Calu3 (cell line): ENCODE results near the gene KCNG2. TPM values are rescaled to one million over a fixed set of nuclear protein-coding genes. Genes with fewer than 3 reads are reported as not detected.

Source experiments
- BruUV-seq: library from RNA; stranded (reverse); fragments of 400-500 nt; replicated peaks from 2 replicates; lab custom pipeline; 2021; lab: Mats Ljungman, UMichigan
- CTCF ChIA-PET: fragments of 300-600 bp; sonication (Branson Sonifier 250); formaldehyde crosslinking; loops from one replicate; lab custom pipeline; 2022; ENCODE audit warnings: antibody characterized with exemption; lab: Charles Lee
- DNase-seq: peaks from one replicate; pipeline ENCODE4 v3.0.0; 2022
- H3K27ac Mint-ChIP-seq: one replicate; pipeline ENCODE4 v1.8.0; 2022; ENCODE audit warnings: mixed read lengths; ENCODE audit not compliant: unreplicated experiment
- H3K27me3 Mint-ChIP-seq: one replicate; pipeline ENCODE4 v1.8.0; 2022; ENCODE audit warnings: mixed read lengths; ENCODE audit not compliant: unreplicated experiment
- H3K36me3 Mint-ChIP-seq: one replicate; pipeline ENCODE4 v1.8.0; 2022; ENCODE audit warnings: mild to moderate bottlenecking, moderate library complexity, mixed read lengths; ENCODE audit not compliant: insufficient read depth, unreplicated experiment
- H3K4me1 Mint-ChIP-seq: one replicate; pipeline ENCODE4 v1.8.0; 2022; ENCODE audit warnings: mild to moderate bottlenecking, low read depth, mixed read lengths; ENCODE audit not compliant: unreplicated experiment
- H3K4me3 Mint-ChIP-seq: one replicate; pipeline ENCODE4 v1.8.0; 2022; ENCODE audit warnings: mild to moderate bottlenecking, low read depth, moderate library complexity, mixed read lengths; ENCODE audit not compliant: unreplicated experiment
- H3K9me3 Mint-ChIP-seq: one replicate; pipeline ENCODE4 v1.8.0; 2022; ENCODE audit warnings: low read depth, mixed read lengths; ENCODE audit not compliant: unreplicated experiment
- intact Hi-C: fragments of 100-400 bp; cut with micrococcal nuclease; formaldehyde crosslinking; loops from one replicate; pipeline ENCODE4 v1.10.0; 2022; ENCODE audit not compliant: unreplicated experiment
- total RNA-seq: library from RNA; stranded (reverse); gene quantifications from 2 replicates; pipeline ENCODE4 v1.2.3, GENCODE V29; 2022
- TF ChIP-seq, protein P1 (sequence below): fragments of 200-600 bp; IDR thresholded peaks from one replicate; pipeline ENCODE4 v1.8.0; 2022; ENCODE audit warnings: antibody characterized with exemption; ENCODE audit not compliant: unreplicated experiment

The KCNG2 gene
- total RNA-seq, 1 experiment from 2014 or later: not detected

DNA sequence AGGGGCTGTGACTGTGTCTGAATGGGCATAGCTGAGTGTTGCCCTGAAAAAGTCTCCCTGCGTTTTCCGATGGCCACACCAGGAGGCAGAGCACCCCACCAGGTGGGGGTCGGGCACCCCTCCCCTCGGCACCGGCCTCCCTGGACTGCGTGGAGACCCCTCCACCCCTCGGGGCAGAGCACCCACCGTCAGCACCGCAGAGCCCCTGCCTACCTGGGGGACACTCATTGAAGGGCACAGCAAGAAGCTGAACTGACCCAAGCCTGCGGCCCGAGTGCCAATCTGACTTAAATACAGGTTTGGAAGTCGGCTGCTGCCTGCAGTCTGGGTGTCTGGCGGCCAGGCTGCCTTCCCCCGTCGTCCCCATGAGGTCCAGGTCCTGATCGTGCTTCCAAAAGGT lies 69.9 kb downstream of the KCNG2 start:
- H3K9me3 Mint-ChIP-seq: no peaks in the 10 kb centered on the region
- BruUV-seq: no TSS peak

DNA sequence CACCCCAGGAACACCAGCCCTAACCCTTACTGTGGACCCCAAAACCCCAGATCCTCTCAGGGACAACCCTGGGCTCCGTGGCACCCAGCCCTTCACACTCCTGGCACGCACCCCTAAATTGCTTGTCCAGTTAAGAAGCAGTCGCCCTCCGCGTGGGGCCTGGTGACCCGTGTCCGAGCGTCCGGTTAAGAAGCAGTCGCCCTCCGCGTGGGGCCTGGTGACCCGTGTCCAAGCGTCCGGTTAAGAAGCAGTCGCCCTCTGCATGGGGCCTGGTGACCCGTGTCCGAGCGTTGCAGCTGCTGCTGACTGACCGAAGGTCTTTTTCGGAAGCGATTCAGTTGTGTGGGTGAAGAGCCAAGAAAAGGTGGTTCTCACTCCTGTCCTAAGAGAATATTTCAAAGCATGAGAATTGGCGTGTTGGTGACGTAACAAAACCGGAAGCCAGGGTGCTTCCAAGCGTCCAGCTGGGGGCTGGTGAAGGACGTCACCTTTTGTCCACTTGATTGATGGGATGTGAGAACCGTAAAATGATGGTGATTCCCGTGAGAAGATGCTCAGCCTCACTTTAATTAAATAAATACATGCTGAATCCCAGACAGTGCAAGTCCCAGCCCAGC lies 70.5 kb downstream of the KCNG2 start:
- no TSS peak for BruUV-seq
- H3K36me3 Mint-ChIP-seq: no peaks in the 10 kb centered on the region
- no peak overlapping the region for H3K27ac Mint-ChIP-seq
- no peaks in the 10 kb centered on the region for H3K4me1 Mint-ChIP-seq
- TF ChIP-seq, protein P1, sequence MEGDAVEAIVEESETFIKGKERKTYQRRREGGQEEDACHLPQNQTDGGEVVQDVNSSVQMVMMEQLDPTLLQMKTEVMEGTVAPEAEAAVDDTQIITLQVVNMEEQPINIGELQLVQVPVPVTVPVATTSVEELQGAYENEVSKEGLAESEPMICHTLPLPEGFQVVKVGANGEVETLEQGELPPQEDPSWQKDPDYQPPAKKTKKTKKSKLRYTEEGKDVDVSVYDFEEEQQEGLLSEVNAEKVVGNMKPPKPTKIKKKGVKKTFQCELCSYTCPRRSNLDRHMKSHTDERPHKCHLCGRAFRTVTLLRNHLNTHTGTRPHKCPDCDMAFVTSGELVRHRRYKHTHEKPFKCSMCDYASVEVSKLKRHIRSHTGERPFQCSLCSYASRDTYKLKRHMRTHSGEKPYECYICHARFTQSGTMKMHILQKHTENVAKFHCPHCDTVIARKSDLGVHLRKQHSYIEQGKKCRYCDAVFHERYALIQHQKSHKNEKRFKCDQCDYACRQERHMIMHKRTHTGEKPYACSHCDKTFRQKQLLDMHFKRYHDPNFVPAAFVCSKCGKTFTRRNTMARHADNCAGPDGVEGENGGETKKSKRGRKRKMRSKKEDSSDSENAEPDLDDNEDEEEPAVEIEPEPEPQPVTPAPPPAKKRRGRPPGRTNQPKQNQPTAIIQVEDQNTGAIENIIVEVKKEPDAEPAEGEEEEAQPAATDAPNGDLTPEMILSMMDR: no peak
- intact Hi-C loops: no loop called here
- H3K27me3 Mint-ChIP-seq: no peaks in the 10 kb centered on the region
- no peak for DNase-seq
- H3K4me3 Mint-ChIP-seq: no peak overlapping the region
- H3K9me3 Mint-ChIP-seq: no peaks in the 10 kb centered on the region
- CTCF ChIA-PET: no interaction called here

More for the DNA sequence above, 69.9 kb downstream of the KCNG2 start:
- CTCF ChIA-PET: no interaction called here
- Mint-ChIP-seq H3K36me3 (no peaks in the 10 kb centered on the region), H3K27me3 (peaks cover under 1% of the 10 kb centered on the region), H3K4me3 (no peak overlapping the region), H3K4me1 (no peaks in the 10 kb centered on the region), H3K27ac (no peak overlapping the region)
- no peak for DNase-seq
- intact Hi-C loops: no loop called here
- TF ChIP-seq, protein P1: no peak

DNA sequence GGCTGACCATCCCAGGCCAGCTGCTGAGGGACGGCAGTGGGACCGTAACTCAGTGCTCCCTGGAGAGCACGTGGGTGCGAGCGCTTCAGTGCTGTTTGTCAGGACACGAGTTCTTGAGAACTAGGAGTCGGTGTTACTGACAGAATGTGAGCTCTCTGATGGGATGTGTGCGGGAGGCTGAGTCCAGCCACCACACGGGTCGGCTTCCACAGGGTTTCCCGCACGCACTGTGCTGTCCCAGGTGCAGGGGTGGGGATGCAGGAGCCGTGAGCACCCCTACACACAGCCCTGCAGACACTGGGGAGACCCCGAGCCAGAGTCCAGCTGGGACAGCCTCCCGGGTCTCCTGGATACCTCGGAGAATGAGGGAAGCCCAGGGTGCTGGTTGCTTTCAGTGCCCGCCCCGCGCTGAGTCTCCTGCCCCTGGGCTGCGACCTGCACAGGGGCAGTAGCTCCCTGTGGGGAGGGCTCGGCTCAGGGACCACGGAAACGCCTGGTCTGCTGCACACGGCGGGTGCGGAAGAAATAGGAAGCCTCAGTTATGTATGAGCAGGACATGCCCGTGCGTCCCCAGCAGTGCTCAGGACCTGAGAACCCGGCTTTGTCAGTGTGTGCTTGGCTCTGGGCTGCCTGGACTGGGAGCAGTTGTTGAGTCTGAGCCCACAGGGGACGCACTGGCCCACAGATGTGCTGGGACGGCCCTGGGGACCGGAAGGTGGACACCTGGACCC lies 71.2 kb downstream of the KCNG2 start:
- intact Hi-C loops: no loop called here
- TF ChIP-seq, protein P1: no peak
- CTCF ChIA-PET: no interaction called here
- H3K27ac Mint-ChIP-seq: no peak overlapping the region
- H3K9me3 Mint-ChIP-seq: no peaks in the 10 kb centered on the region
- no TSS peak for BruUV-seq
- DNase-seq: no peak
- no peak overlapping the region for H3K4me3 Mint-ChIP-seq
- H3K27me3 Mint-ChIP-seq: no peaks in the 10 kb centered on the region
- H3K4me1 Mint-ChIP-seq: no peaks in the 10 kb centered on the region
- no peaks in the 10 kb centered on the region for H3K36me3 Mint-ChIP-seq

DNA sequence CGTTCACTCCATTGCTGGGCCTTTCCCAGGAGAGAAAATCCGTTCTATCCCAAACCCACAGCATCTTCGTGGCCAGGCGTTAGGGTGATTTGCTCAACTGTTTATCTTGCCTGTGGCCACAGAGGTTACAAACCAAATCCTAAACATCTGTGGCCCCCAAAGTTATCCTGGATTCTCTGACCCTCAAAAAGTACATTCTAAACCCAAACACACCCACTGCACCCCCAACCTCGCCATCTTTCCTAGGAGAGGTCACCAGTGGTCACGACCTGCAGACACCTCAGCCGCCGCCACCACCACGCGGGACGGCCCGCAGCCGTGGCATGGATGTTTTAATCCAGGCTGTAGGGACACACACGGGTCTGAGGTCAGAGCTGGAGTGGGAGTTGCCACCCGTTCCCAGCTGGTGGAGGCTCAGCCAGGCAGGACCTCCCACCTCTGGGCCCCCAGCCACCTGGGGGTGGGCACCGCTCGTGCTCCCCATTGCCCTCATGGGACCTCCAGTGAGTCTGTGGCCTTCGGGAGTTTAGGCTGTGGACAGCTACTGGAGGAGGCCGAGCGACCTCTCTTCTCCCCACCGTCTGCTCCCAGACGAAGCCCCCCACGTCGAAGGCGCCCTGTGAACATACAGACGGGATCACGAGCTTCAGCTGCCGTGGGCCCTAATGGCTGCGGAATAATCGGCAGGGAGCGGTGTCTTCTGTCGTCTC lies 72.0 kb downstream of the KCNG2 start:
- no TSS peak for BruUV-seq
- Mint-ChIP-seq H3K27ac (no peak overlapping the region), H3K4me3 (no peak overlapping the region), H3K9me3 (no peaks in the 10 kb centered on the region), H3K27me3 (no peaks in the 10 kb centered on the region), H3K36me3 (no peaks in the 10 kb centered on the region), H3K4me1 (no peaks in the 10 kb centered on the region)
- no peak for DNase-seq
- CTCF ChIA-PET: no interaction called here
- intact Hi-C loops: no loop called here
- TF ChIP-seq, protein P1: no peak
